Stimulated activated effector memory CD8-positive, alpha-beta T cell treated with anti-CD3 and anti-CD28 coated beads, Interleukin-12 subunit alpha, Interleukin-12 subunit beta, amount 100 ng/mL, for 72 hours (primary cell): ENCODE measurements around the gene PTS.
"Not testable (repeated sequence)": the region's sequence is repeated elsewhere in the genome, so short reads cannot be mapped to it uniquely, and the experiment has no call there.

Experiments used
- ATAC-seq: fragments of 150-1000 bp; cut with Tn5 transposase; 2 replicates; pipeline ENCODE4 v1.10.0; 2021
- DNase-seq, 2 donors: peaks; one replicate each; pipeline ENCODE4 v3.0.0; 2021 to 2022; ENCODE audit warnings: low spot score in 2 of 2
- H3K27ac Mint-ChIP-seq: one replicate; pipeline ENCODE4 v1.8.0; 2022; ENCODE audit warnings: mild to moderate bottlenecking, mixed read lengths
- H3K36me3 Mint-ChIP-seq: one replicate; pipeline ENCODE4 v1.8.0; 2022; ENCODE audit warnings: mild to moderate bottlenecking, mixed read lengths
- H3K4me1 Mint-ChIP-seq: one replicate; pipeline ENCODE4 v1.8.0; 2022; ENCODE audit warnings: mixed read lengths
- H3K4me3 Mint-ChIP-seq: one replicate; pipeline ENCODE4 v1.8.0; 2022; ENCODE audit warnings: mild to moderate bottlenecking, mixed read lengths
- H3K9me3 Mint-ChIP-seq: one replicate; pipeline ENCODE4 v1.8.0; 2022; ENCODE audit warnings: mixed read lengths

Gene PTS

GRCh38 chr11:112226062-112226830, at the start of gene PTS:
TSS of gene PTS (plus strand) at chr11:112226428. CDS start at chr11:112226444, 16 bp downstream.
- Mint-ChIP-seq H3K4me1 (peaks cover 12% of the 10 kb centered on the region), H3K9me3 (no peaks in the 10 kb centered on the region), H3K27ac (peak within 1 kb of the TSS; percentile 96), H3K36me3 (peaks cover 34% of the 10 kb centered on the region), H3K4me3 (peak within 1 kb of the TSS; percentile 85)
- ATAC-seq (peak; percentile 95), DNase-seq (peak; percentile 74 to 91)

- H3K27ac Mint-ChIP-seq: no peak overlapping the region
- no peaks in the 10 kb centered on the region for H3K9me3 Mint-ChIP-seq
- DNase-seq: no peak
- H3K4me3 Mint-ChIP-seq: no peak overlapping the region
- no peaks in the 10 kb centered on the region for H3K36me3 Mint-ChIP-seq
- ATAC-seq: no peak
- peaks cover 19% of the 10 kb centered on the region for H3K4me1 Mint-ChIP-seq
Observed at GRCh38 chr11:112177589-112177988, 48.6 kb upstream of the PTS start.

GRCh38 chr11:112178428-112178827, 47.8 kb upstream of the PTS start:
- peaks cover 19% of the 10 kb centered on the region for H3K4me1 Mint-ChIP-seq
- no peak for ATAC-seq
- H3K9me3 Mint-ChIP-seq: no peaks in the 10 kb centered on the region

GRCh38 chr11:112178936-112179335, 47.3 kb upstream of the PTS start:
- Mint-ChIP-seq H3K36me3 (no peaks in the 10 kb centered on the region), H3K27ac (no peak overlapping the region), H3K4me3 (no peak overlapping the region), H3K4me1 (peaks cover 19% of the 10 kb centered on the region), H3K9me3 (no peaks in the 10 kb centered on the region)
- no peak for ATAC-seq
- no peak for DNase-seq

More at GRCh38 chr11:112178428-112178827, 47.8 kb upstream of the PTS start:
- no peak overlapping the region for H3K27ac Mint-ChIP-seq
- DNase-seq: no peak
- no peaks in the 10 kb centered on the region for H3K36me3 Mint-ChIP-seq
- no peak overlapping the region for H3K4me3 Mint-ChIP-seq

- no peak overlapping the region for H3K27ac Mint-ChIP-seq
Observed at GRCh38 chr11:112179601-112180000, 46.6 kb upstream of the PTS start.

GRCh38 chr11:112182867-112183266, 43.4 kb upstream of the PTS start:
- H3K4me3 Mint-ChIP-seq: no peak overlapping the region
- H3K4me1 Mint-ChIP-seq: peaks cover 7% of the 10 kb centered on the region
- H3K36me3 Mint-ChIP-seq: no peaks in the 10 kb centered on the region
- no peak overlapping the region for H3K27ac Mint-ChIP-seq
- no peaks in the 10 kb centered on the region for H3K9me3 Mint-ChIP-seq
- no peak for DNase-seq
- no peak for ATAC-seq

More at GRCh38 chr11:112179601-112180000, 46.6 kb upstream of the PTS start:
- H3K4me3 Mint-ChIP-seq: no peak overlapping the region
- H3K4me1 Mint-ChIP-seq: peaks cover 17% of the 10 kb centered on the region
- ATAC-seq (peak; percentile 60), DNase-seq (no peak)
- H3K36me3 Mint-ChIP-seq: no peaks in the 10 kb centered on the region
- H3K9me3 Mint-ChIP-seq: no peaks in the 10 kb centered on the region

GRCh38 chr11:112185883-112186282, 40.3 kb upstream of the PTS start:
- H3K27ac Mint-ChIP-seq: no peak overlapping the region
- no peaks in the 10 kb centered on the region for H3K36me3 Mint-ChIP-seq
- DNase-seq (no peak), ATAC-seq (no peak)
- H3K4me1 Mint-ChIP-seq: no peaks in the 10 kb centered on the region
- H3K4me3 Mint-ChIP-seq: no peak overlapping the region
- no peaks in the 10 kb centered on the region for H3K9me3 Mint-ChIP-seq

GRCh38 chr11:112186304-112186703, 39.9 kb upstream of the PTS start:
- Mint-ChIP-seq H3K9me3 (no peaks in the 10 kb centered on the region), H3K4me1 (no peaks in the 10 kb centered on the region), H3K27ac (no peak overlapping the region), H3K36me3 (no peaks in the 10 kb centered on the region), H3K4me3 (no peak overlapping the region)
- ATAC-seq: no peak
- no peak for DNase-seq

GRCh38 chr11:112195113-112195512, 31.1 kb upstream of the PTS start:
- H3K36me3 Mint-ChIP-seq, DNase-seq, H3K27ac Mint-ChIP-seq, H3K4me3 Mint-ChIP-seq, ATAC-seq, H3K9me3 Mint-ChIP-seq, H3K4me1 Mint-ChIP-seq: not testable (repeated sequence)

GRCh38 chr11:112195951-112196351, 30.3 kb upstream of the PTS start:
- no peak for ATAC-seq
- Mint-ChIP-seq H3K9me3 (no peaks in the 10 kb centered on the region), H3K27ac (no peak overlapping the region), H3K4me1 (no peaks in the 10 kb centered on the region), H3K36me3 (no peaks in the 10 kb centered on the region), H3K4me3 (no peak overlapping the region)
- DNase-seq: no peak

GRCh38 chr11:112196519-112197087, 29.6 kb upstream of the PTS start:
- H3K4me1 Mint-ChIP-seq: no peaks in the 10 kb centered on the region
- no peak for ATAC-seq

GRCh38 chr11:112199101-112199500, 27.1 kb upstream of the PTS start:
- not testable (repeated sequence) for H3K9me3 Mint-ChIP-seq, DNase-seq, H3K36me3 Mint-ChIP-seq, H3K4me3 Mint-ChIP-seq, ATAC-seq, H3K4me1 Mint-ChIP-seq, H3K27ac Mint-ChIP-seq

More at GRCh38 chr11:112196519-112197087, 29.6 kb upstream of the PTS start:
- Mint-ChIP-seq H3K9me3 (no peaks in the 10 kb centered on the region), H3K36me3 (no peaks in the 10 kb centered on the region), H3K27ac (no peak overlapping the region), H3K4me3 (no peak overlapping the region)
- DNase-seq: no peak

GRCh38 chr11:112200252-112200651, 26.0 kb upstream of the PTS start:
- Mint-ChIP-seq H3K36me3 (no peaks in the 10 kb centered on the region), H3K9me3 (no peaks in the 10 kb centered on the region), H3K4me3 (no peak overlapping the region), H3K4me1 (no peaks in the 10 kb centered on the region), H3K27ac (no peak overlapping the region)
- no peak for ATAC-seq
- no peak for DNase-seq

GRCh38 chr11:112206071-112206470, 20.2 kb upstream of the PTS start:
- H3K4me1 Mint-ChIP-seq: peaks cover 2% of the 10 kb centered on the region
- no peak overlapping the region for H3K4me3 Mint-ChIP-seq
- no peaks in the 10 kb centered on the region for H3K9me3 Mint-ChIP-seq
- DNase-seq (no peak), ATAC-seq (no peak)
- no peaks in the 10 kb centered on the region for H3K36me3 Mint-ChIP-seq
- no peak overlapping the region for H3K27ac Mint-ChIP-seq

- DNase-seq (no peak), ATAC-seq (no peak)
- no peaks in the 10 kb centered on the region for H3K9me3 Mint-ChIP-seq
- H3K4me1 Mint-ChIP-seq: peaks cover 15% of the 10 kb centered on the region
- no peak overlapping the region for H3K27ac Mint-ChIP-seq
- H3K36me3 Mint-ChIP-seq: no peaks in the 10 kb centered on the region
- no peak overlapping the region for H3K4me3 Mint-ChIP-seq
Observed at GRCh38 chr11:112210890-112211289, 15.3 kb upstream of the PTS start.

GRCh38 chr11:112211536-112211935, 14.7 kb upstream of the PTS start:
- no peak for DNase-seq

More at GRCh38 chr11:112211536-112211935, 14.7 kb upstream of the PTS start:
- no peak overlapping the region for H3K27ac Mint-ChIP-seq
- H3K36me3 Mint-ChIP-seq: no peaks in the 10 kb centered on the region
- H3K4me1 Mint-ChIP-seq: peaks cover 15% of the 10 kb centered on the region
- H3K4me3 Mint-ChIP-seq: no peak overlapping the region
- H3K9me3 Mint-ChIP-seq: no peaks in the 10 kb centered on the region
- peak; percentile 67 for ATAC-seq
